Suppressor macrophage (primary cell): ENCODE results near the gene ARID5B.

Experiments used
- DNase-seq, 4 experiments: peaks; one replicate each; pipeline ENCODE4 v3.0.0-alpha.2; 2020 to 2022
- total RNA-seq, 17 experiments: gene quantifications; one replicate each; lab custom pipeline; 2026; ENCODE audit warnings: mixed read lengths in 6 of 17, inconsistent platforms in 3 of 17; lab: John Stamatoyannopoulos, UW

Gene ARID5B, protein sequence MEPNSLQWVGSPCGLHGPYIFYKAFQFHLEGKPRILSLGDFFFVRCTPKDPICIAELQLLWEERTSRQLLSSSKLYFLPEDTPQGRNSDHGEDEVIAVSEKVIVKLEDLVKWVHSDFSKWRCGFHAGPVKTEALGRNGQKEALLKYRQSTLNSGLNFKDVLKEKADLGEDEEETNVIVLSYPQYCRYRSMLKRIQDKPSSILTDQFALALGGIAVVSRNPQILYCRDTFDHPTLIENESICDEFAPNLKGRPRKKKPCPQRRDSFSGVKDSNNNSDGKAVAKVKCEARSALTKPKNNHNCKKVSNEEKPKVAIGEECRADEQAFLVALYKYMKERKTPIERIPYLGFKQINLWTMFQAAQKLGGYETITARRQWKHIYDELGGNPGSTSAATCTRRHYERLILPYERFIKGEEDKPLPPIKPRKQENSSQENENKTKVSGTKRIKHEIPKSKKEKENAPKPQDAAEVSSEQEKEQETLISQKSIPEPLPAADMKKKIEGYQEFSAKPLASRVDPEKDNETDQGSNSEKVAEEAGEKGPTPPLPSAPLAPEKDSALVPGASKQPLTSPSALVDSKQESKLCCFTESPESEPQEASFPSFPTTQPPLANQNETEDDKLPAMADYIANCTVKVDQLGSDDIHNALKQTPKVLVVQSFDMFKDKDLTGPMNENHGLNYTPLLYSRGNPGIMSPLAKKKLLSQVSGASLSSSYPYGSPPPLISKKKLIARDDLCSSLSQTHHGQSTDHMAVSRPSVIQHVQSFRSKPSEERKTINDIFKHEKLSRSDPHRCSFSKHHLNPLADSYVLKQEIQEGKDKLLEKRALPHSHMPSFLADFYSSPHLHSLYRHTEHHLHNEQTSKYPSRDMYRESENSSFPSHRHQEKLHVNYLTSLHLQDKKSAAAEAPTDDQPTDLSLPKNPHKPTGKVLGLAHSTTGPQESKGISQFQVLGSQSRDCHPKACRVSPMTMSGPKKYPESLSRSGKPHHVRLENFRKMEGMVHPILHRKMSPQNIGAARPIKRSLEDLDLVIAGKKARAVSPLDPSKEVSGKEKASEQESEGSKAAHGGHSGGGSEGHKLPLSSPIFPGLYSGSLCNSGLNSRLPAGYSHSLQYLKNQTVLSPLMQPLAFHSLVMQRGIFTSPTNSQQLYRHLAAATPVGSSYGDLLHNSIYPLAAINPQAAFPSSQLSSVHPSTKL
- 22.4 to 248 (median 55.8) reads per million in 17 experiments for total RNA-seq

DNA sequence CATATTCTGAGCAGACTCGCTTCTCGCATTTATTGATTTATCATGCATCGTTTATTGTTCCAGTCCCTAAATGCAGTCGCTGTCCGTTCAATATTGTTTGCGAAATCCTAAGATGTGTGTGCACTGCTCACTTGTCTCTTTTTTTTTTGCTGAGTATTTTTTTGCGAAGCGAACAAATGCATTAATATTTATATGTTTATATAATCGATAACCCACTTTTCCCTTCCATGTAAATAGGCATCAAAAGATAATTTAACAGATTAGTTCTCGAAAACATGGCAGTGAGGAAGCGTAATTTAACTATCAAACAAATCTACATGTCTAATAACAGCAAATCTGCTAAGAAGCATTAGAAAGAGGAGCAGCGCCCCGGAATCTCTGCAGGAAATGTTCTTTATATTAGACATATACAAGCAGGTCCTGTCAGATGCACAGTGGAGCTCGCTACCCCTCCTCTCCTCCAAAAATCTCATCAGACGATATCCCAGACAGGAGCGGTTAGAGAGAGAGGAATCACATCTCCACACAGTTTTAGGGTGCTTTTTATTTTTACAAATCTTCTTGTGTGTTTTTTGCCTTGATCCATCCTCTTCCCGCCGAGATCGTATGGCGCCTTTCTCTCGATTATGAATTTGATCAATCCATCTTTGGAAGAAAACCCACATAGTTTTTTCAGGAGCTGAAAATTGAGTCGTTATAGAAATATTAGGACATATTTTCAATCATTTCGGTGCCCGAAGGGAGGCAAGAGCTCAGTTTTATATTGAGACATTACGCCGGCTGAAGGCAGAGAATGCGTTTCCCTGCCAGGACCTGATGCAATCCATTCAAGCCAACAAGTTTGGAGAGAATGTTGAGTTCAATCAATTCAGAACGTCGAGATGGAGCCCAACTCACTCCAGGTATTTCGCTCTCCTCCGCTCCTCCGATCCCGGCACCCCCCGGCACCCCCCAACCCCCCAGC, at the start of gene ARID5B:
ARID5B (plus strand) TSS at position 871 of the 964 bp plus-strand sequence; CDS start at position 882, 11 bp downstream.
- DNase-seq = peak; percentile 55 to 79 (median 68)

DNA sequence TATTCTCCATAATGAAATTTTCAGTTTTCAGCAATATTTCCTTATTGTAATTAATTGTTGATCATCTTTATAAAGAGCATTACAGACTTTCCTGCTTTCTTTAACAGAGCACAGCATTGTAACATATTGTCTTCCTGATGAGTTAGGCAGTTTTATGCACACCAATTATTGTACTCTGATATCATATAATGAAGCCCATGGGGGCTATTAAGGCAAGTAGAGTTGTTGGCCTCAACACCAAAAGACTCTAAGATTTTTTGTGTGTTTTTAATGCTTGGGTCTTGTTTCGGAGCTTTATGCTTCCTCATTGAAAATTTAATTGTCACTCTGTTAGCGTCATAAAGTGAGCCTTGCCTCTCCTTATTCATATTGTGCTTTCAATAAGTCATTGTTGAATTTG, 49.2 kb upstream of the ARID5B start:
- no peak for DNase-seq

DNA sequence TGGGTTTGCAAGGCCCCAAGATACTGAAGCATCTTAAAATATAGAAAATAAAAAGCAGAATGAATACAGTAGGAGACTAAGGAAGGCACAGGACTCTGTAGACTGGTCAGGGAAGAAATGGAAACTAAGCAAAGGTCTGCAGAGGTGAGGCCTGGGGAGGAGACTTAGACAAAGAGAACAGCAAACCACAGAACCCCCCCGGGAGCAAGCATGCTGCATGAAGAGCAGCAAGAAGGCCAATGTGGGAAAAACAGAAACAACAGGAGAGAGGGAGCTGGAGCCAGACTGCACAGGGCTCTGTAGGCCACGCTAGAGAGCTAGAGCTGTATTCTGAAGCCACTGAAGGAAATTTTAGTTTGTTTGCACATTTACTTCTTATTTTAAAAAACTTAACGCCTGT, 45.7 kb upstream of the ARID5B start:
- DNase-seq = no peak

DNA sequence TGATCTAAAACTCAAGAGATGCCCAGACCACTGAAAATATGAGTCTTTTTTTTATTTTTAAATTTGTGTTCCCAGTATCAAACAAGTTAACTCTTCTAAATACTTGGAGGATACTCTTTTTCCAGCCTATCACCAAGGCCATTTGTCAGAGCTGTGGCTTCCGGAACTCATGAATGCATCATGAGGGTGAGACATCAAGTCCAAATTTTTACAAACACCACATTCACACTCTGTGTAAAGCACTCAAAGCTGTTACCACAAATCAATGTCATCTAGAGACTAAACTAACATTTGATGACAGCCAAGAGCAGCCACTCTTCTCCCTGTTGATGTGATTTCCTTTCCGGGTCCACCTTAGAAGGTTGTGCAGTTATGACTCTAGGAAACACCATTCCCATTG, 43.8 kb upstream of the ARID5B start:
- DNase-seq = no peak

DNA sequence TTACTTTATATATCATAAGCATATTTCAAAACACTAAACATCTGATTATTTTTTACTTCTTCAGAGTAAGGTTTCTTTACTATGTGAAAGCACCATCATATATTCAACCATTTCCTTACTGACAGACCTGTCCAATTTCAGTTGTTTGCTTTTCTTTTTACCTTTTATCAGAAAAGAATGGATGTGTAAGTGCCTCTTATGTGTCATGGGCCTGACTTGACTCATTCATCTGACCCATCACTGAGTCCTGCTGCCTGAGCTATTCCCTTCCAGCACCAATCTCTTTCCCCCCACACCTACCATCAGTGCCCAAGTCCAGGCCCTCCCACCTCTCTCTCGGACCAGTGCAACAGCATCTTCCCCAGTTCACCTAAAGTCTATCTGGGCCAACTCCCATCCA, 41.7 kb upstream of the ARID5B start:
- DNase-seq = no peak

DNA sequence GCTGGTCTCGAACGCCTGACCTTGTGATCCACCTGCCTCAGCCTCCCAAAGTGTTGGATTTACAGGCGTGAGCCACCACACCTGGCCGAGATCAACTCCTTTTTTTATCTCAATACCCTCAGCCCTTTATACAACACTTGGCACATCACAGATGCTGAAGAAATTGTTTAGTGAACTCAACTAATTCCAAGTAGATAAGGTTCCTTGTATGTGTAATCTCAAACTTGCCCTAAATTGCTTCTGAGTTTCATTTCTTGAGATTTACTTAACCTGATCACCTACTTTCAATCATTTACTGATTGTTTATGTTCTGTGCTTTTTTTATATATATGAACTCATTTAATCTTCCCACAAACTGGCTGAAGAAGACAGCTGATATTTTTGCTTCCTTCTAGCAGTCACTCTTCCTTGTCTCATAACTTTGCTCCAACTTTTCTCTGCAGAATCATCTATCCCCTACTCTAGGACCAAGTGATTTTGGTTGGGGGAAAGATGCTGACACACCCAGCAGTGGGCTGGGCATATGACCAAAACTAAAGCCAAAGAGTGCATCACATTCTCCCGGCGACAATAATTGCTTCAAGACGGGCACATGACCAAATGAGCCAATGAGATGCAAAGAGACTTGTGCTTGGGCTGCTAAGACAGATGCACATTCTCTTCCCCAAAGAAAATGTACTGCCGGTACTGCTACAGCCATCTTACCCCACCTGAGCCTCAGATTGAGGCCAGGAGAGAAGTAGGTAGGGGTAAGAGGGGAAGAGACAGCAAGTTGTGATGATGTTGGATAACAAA, 40.3 kb upstream of the ARID5B start:
- no peak for DNase-seq

DNA sequence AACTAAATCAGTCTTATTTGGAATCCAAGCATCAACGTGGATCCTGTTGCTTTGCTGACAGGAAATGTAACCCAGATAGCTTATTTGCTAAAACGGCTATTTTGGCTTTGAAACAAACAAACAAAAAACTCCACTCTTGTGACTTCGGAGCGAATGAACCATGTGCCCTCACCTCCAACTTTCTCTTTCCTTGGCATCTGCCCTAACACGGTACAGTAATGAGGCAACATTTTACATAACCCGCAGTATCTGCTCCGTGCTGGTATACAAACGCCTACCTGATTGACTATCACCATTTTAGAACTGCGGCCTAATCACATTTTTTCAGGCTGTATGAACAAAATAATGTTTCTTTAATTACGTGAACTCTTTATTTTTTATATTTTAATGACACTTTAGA, 37.5 kb upstream of the ARID5B start:
- DNase-seq = no peak

DNA sequence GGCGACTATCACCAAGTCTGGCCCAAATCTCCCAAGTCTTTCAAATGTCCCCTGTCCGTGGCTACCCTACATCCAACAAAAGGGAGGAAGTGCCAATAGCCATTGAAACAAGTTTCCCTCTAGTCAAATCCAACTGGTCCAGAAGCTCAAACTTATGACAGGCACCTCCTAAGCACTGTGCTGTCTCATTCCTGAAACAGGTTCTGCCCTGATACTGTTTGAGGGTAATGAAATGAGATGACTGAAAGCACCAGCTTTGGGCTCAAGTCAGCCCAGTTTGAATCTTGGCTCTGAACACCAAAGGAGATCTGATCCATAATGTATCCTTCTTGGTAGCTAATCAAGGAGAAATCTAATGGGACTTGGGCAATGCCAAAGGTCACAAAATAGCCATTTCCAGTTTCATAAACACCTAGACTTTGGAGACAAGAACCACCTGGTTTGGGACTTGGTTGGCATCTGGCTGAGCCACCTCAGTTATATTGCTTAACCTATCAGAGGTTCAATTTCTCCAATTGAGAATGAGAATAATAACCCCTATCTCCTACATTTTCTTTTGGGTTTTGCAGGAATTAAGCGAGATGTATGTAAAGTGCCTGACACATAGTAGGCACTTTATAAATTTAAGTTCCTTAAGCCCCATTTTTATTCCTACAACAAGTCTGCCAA, 34.7 kb upstream of the ARID5B start:
- no peak for DNase-seq

DNA sequence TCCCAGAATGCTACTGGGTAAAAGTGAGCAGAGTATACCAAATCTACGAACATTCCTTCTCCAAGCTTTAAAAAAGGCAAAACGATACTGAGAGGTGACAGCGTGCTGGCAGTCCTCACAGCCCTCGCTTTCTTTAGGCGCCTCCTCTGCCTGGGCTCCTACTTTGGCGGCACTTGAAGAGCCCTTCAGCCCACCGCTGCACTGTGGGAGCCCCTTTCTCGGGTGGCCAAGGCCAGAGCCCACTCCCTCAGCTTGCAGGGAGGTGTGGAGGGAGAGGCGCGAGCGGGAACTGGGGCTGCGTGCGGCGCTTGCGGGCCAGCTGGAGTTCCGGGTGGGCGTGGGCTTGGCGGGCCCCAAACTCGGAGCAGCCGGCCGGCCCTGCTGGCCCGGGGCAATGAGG, 34.1 kb upstream of the ARID5B start:
- DNase-seq = peak in 1 of 4 experiments; percentile 7

DNA sequence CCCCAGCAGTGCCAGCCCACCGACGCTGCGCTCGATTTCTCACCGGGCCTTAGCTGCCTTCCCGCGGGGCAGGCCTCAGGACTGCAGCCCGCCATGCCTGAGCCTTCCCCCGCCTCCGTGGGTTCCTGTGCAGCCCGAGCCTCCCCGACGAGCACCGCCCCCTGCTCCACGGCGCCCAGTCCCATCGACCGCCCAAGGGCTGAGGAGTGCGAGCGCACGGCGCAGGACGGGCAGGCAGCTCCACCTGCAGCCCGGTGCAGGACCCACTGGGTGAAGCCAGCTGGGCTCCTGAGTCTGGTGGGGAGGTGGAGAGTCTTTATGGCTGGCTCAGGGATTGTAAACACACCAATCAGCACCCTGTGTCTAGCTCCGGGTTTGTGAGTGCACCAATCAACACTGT, 33.7 kb upstream of the ARID5B start:
- DNase-seq = peak in 2 of 4 experiments; percentile 5 to 26

DNA sequence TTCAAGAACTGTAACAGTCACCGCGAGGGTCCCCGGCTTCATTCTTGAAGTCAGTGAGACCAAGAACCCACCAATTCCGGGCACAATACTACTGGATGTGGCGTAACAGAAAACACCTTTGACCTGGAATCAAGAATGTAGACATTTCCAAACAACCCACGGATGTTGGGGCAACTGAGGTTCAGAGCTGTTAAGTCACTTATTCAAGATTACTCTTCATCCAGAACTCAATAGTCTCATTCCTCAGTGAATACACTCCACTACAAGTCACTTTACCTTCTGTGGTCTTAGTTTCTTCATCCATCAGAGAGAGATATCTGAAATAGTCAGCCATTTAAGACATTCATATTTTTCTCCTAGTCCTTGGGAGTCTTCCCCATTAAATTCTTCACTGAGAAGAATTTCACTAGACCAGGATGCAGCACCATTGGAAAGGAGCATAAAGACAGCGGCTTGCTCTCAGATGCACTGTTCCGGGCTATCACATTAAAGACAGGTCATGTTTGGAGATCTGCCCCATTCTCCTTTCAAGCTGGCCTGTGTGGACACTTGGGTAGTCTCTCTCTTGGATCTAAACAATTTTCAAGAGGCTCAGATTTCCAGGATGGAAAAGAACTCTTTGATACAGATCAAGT, 32.3 kb upstream of the ARID5B start:
- no peak for DNase-seq

DNA sequence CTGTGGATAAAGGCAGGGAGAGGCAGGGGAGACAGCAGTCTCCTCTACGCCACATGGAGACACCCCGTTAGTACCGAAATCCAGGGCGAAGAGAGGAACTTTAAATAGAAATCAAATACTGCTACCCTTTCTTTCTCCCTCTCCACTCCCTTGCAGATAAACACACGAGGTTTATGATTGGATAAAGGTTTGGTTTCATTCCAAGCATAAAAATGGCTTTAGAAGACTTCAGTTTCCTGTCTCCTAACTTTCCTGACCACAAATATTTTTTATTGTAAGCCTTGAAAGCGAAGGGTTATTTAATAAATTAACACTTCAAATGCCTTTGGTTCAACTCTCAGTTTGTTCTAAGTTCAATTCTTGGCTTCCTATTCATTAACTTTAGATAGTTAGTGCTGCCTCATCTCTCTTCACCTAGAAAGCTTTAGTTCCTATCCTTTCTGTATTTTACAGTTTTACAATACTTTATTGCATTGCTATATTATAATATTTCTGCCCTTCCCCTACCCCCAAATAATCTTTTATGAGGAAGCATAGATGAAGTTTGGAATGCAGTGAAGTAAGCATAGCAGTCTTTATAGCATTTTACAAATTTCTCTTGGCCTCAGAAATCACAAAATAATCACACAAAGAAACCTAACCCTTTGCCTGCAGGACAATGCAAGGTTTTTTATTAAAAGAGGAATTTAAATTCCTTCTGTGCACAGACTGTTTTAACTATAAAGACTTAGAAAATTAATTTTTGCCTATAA, 31.5 kb upstream of the ARID5B start:
- DNase-seq = no peak

DNA sequence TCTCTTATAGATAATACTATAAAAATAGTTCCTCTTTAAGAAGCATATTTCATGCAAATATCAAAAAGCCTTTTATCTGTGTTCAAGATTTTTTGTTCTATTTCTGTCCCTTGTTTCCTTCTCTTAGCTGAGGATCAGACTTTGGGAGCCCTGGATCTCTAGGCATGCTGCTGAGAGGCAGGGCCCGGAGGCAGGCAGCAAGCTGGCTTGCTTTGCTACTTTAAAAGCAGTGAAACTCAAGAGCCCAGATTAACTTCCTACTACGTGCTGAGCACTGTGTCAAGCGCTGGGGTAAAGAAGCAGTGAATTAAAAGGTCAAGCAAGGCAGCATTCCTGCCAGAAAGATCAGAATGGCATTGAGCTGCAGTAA, 31.0 kb upstream of the ARID5B start:
- DNase-seq = no peak

DNA sequence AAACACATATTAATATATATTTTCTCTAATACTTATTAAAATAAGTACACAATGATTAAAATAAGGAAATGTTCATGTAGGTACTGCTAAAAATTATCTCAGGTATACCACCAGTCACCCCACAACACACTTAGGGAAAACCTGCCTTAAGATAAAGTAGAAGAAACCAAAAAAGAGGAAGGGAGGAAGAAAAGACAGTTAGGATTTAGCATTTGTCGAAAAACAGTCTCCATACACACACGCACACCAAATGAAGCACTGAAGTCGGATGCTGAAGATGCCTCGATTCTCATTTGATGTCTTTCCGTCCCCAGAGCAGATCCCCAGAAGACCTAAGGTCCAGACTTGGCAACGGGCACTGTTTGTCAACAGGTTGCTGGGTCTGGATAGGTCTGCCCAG, 30.0 kb upstream of the ARID5B start:
- no peak for DNase-seq

DNA sequence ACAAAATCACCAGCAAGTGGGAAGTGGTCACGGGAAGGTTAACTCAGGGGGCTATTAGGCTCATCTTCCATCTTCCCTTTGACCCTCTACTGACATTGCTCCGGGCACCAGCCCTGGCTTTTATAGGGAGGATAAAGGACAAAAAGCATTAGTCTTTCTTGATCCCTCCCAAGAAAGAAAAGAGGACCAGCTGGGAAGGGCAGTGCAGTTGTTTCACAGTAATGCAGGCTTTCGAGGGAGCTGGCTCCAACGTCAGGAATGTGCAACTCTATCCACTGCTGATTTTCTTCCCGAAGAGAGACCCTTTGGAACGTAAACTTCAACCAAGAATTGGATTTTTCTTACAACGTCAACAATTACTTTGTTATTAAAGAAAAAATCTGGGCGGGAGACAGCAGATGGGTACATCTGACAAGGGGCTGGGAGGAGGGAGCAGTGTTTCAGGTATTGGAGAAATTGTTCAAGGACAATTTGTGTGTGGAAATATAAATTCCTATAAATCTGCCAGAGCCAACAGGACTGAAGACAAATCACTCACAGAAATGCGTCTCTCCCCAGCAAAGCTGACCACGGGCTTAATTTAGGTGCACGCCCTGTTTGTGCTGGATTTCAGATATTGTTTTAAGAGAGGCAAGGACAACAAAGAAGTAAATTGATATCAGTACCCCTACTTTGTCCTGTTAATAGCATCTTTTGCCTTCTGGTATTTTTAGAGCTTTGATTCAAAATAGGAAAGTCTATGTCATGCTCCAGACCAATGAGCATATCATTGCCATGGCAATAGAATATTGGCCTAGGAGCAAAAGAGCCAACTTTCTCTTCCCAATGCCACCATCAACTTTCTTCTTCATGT, 23.4 kb upstream of the ARID5B start:
- no peak for DNase-seq

DNA sequence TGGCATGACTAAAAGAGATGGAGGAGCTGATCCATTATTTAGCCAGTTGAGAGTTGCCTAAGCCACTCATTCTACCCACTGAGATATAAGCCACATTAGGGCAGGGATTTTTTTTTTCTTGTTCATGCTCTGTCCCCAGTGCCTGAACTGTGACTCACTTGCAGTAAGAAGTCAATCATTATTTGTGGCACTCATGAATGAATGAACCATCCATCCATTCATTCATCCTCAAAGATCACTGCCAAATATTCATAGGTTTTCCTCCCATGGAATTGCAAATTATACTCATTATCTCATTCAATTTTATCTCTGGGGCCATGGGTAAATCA, 22.8 kb upstream of the ARID5B start:
- DNase-seq = no peak

DNA sequence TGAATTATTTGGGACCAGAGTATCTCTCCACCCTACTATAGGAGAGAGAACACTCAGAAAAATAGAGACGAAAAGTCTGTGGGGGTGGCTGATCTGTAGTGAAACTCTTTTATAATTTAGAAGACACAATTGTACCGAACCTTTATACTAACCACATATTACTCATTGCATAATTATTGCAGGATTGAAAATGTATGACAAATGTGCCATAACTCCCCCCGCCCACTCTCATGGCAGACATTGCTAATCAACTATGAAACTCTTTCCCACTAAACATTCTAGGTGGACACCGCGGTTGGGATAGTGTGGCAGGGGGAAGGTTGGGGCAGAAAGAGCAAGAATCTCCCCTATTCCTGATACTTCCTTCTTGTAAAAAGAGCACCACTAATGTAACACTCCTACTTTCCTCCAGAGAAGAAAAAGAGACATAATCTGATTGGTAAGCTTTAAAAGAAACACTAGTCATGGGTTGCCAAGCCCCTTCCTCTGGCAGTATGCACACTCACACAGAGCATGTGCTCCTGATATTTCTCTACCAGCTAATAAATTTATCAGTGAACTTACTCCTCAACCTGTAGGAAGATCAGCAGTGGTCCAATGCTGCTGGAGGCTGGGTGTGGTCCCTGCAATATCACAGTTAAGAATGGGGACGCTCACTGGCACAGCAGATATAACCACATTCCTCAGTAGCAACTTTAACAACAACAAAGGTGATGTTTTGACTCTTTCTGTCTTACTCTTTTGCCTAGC, 18.7 kb upstream of the ARID5B start:
- peak in 2 of 4 experiments; percentile 6 to 23 for DNase-seq
